Activated naive CD8-positive, alpha-beta T cell treated with anti-CD3 and anti-CD28 coated beads, Interleukin-2, amount 50 U/mL, for 24 hours (primary cell): ENCODE results near the gene ZCCHC14.
"Not testable (repeated sequence)": the region's sequence is repeated elsewhere in the genome, so short reads cannot be mapped to it uniquely, and the experiment has no call there.

Experiments
- ATAC-seq: fragments of 150-1000 bp; cut with Tn5 transposase; one replicate; pipeline ENCODE4 v1.10.0; 2021
- DNase-seq: peaks from one replicate; pipeline ENCODE4 v3.0.0; 2021
- H3K27ac Mint-ChIP-seq: one replicate; pipeline ENCODE4 v1.8.0; 2021; ENCODE audit warnings: mild to moderate bottlenecking, mixed read lengths
- H3K27me3 Mint-ChIP-seq: one replicate; pipeline ENCODE4 v1.8.0; 2021; ENCODE audit warnings: mixed read lengths
- H3K36me3 Mint-ChIP-seq: one replicate; pipeline ENCODE4 v1.8.0; 2021; ENCODE audit warnings: low read depth, mixed read lengths
- H3K4me1 Mint-ChIP-seq: one replicate; pipeline ENCODE4 v1.8.0; 2021; ENCODE audit warnings: mixed read lengths
- H3K4me3 Mint-ChIP-seq: one replicate; pipeline ENCODE4 v1.8.0; 2021; ENCODE audit warnings: mild to moderate bottlenecking, moderate library complexity, mixed read lengths
- H3K9me3 Mint-ChIP-seq: one replicate; pipeline ENCODE4 v1.8.0; 2021; ENCODE audit warnings: mixed read lengths

The ZCCHC14 gene

DNA sequence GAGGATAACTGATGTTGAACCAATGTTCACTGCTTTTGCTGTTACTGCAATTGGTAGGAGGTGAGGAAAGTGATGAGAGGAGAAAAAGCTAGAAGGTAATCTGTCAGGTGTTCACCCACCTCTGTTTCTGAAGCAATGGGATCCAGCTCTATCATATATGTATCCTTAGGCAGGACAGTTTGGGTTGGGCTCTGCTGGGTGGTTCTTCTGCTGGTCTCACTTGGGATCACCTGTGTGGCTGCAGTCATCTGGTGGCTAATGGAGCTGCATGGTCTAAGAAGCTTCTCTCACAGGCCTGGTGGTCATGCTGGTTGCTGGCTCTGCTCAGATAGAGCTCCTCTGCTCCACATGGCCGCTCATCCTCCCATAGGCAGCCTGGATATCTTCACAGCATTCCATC is 40.2 kb upstream of the ZCCHC14 start:
- H3K4me3 Mint-ChIP-seq, result no peak overlapping the region
- peaks cover 3% of the 10 kb centered on the region for H3K4me1 Mint-ChIP-seq
- no peak overlapping the region for H3K27ac Mint-ChIP-seq
- H3K36me3 Mint-ChIP-seq, result peaks cover 4% of the 10 kb centered on the region
- ATAC-seq (no peak), DNase-seq (no peak)
- peaks cover 28% of the 10 kb centered on the region for H3K27me3 Mint-ChIP-seq
- H3K9me3 Mint-ChIP-seq, result peaks cover 17% of the 10 kb centered on the region

- Mint-ChIP-seq H3K27me3 (peaks cover 18% of the 10 kb centered on the region), H3K9me3 (peaks cover 17% of the 10 kb centered on the region), H3K36me3 (peaks cover 4% of the 10 kb centered on the region), H3K4me3 (no peak overlapping the region), H3K4me1 (no peaks in the 10 kb centered on the region), H3K27ac (no peak overlapping the region)
- DNase-seq, result no peak
- ATAC-seq, result no peak
These were observed 38.6 kb upstream of the ZCCHC14 start for GRCh38 chr16:87531418-87531817.

- Mint-ChIP-seq H3K4me3 (no peak overlapping the region), H3K4me1 (no peaks in the 10 kb centered on the region), H3K27me3 (peaks cover 17% of the 10 kb centered on the region)
These were observed 36.1 kb upstream of the ZCCHC14 start for GRCh38 chr16:87528690-87529579.

GRCh38 chr16:87527055-87527724 is 34.4 kb upstream of the ZCCHC14 start:
- no peak overlapping the region for H3K4me3 Mint-ChIP-seq
- H3K27ac Mint-ChIP-seq, result no peak overlapping the region

More at GRCh38 chr16:87528690-87529579, 36.1 kb upstream of the ZCCHC14 start:
- no peak for ATAC-seq
- DNase-seq, result no peak
- peaks cover 17% of the 10 kb centered on the region for H3K9me3 Mint-ChIP-seq
- no peak overlapping the region for H3K27ac Mint-ChIP-seq
- peaks cover 4% of the 10 kb centered on the region for H3K36me3 Mint-ChIP-seq

GRCh38 chr16:87526238-87526947 is 33.6 kb upstream of the ZCCHC14 start:
- Mint-ChIP-seq H3K27me3 (peaks cover 11% of the 10 kb centered on the region), H3K27ac (no peak overlapping the region), H3K36me3 (peaks cover 4% of the 10 kb centered on the region), H3K4me3 (no peak overlapping the region), H3K4me1 (no peaks in the 10 kb centered on the region), H3K9me3 (peaks cover 7% of the 10 kb centered on the region)
- ATAC-seq (no peak), DNase-seq (no peak)

More at GRCh38 chr16:87527055-87527724, 34.4 kb upstream of the ZCCHC14 start:
- ATAC-seq (no peak), DNase-seq (no peak)
- Mint-ChIP-seq H3K27me3 (peaks cover 11% of the 10 kb centered on the region), H3K9me3 (peaks cover 7% of the 10 kb centered on the region), H3K36me3 (peaks cover 4% of the 10 kb centered on the region), H3K4me1 (no peaks in the 10 kb centered on the region)

DNA sequence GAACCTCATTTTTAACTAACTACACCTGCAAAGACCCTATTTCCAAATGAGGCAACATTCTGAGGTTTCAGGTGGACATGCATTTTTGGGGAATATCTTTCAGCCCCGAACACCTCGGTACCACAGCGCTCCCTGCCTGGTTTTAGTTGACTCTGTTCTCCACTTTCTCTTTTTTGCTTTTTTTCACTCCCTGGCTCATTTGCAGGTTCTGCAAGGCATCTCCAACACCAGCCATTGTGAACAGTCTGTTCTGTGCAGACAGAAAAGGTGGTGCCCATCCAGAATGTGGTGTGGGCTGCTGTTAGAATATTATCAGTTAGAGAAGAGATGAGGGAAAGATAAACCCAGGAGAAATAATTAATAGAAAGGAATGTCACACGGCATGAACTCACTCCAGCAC is 32.5 kb upstream of the ZCCHC14 start:
- peaks cover 4% of the 10 kb centered on the region for H3K36me3 Mint-ChIP-seq
- peaks cover 3% of the 10 kb centered on the region for H3K9me3 Mint-ChIP-seq
- DNase-seq (no peak), ATAC-seq (no peak)
- no peak overlapping the region for H3K4me3 Mint-ChIP-seq
- peaks cover 11% of the 10 kb centered on the region for H3K27me3 Mint-ChIP-seq
- no peak overlapping the region for H3K27ac Mint-ChIP-seq
- no peaks in the 10 kb centered on the region for H3K4me1 Mint-ChIP-seq

GRCh38 chr16:87524407-87524806 is 31.6 kb upstream of the ZCCHC14 start:
- peaks cover 9% of the 10 kb centered on the region for H3K27me3 Mint-ChIP-seq
- H3K36me3 Mint-ChIP-seq, result peaks cover under 1% of the 10 kb centered on the region
- H3K9me3 Mint-ChIP-seq, result no peaks in the 10 kb centered on the region
- DNase-seq (no peak), ATAC-seq (no peak)
- no peak overlapping the region for H3K4me3 Mint-ChIP-seq
- no peak overlapping the region for H3K27ac Mint-ChIP-seq
- no peaks in the 10 kb centered on the region for H3K4me1 Mint-ChIP-seq

DNA sequence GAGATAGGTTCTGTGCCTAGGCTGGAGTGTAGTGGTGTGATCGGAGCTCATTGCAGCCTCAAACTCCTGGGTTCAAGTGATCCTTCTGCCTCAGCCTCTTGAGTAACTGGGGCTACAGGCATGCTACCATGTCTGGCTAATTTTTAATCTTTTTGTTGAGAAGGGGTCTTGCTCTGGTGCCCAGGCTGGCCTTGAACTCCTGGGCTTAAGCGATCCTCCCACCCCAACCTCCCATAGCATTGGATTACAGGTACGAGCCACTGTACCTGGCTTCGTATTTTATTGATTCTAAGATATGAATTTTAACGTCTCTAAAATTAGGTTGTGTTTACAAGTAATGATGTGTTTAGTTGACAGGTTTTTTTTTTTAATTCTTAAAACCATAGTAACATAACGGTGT is 30.8 kb upstream of the ZCCHC14 start:
- not testable (repeated sequence) for H3K4me1 Mint-ChIP-seq, ATAC-seq, H3K9me3 Mint-ChIP-seq, H3K4me3 Mint-ChIP-seq, H3K36me3 Mint-ChIP-seq, DNase-seq, H3K27ac Mint-ChIP-seq
- peaks cover 15% of the 10 kb centered on the region for H3K27me3 Mint-ChIP-seq

GRCh38 chr16:87521764-87522163 is 28.9 kb upstream of the ZCCHC14 start:
- H3K4me1 Mint-ChIP-seq, H3K36me3 Mint-ChIP-seq, ATAC-seq, H3K4me3 Mint-ChIP-seq, H3K9me3 Mint-ChIP-seq, DNase-seq, H3K27ac Mint-ChIP-seq: not testable (repeated sequence)
- peaks cover 17% of the 10 kb centered on the region for H3K27me3 Mint-ChIP-seq

GRCh38 chr16:87519170-87519569 is 26.3 kb upstream of the ZCCHC14 start:
- H3K27me3 Mint-ChIP-seq, result peaks cover 11% of the 10 kb centered on the region
- not testable (repeated sequence) for H3K27ac Mint-ChIP-seq, ATAC-seq, H3K4me3 Mint-ChIP-seq, DNase-seq, H3K4me1 Mint-ChIP-seq, H3K9me3 Mint-ChIP-seq, H3K36me3 Mint-ChIP-seq

DNA sequence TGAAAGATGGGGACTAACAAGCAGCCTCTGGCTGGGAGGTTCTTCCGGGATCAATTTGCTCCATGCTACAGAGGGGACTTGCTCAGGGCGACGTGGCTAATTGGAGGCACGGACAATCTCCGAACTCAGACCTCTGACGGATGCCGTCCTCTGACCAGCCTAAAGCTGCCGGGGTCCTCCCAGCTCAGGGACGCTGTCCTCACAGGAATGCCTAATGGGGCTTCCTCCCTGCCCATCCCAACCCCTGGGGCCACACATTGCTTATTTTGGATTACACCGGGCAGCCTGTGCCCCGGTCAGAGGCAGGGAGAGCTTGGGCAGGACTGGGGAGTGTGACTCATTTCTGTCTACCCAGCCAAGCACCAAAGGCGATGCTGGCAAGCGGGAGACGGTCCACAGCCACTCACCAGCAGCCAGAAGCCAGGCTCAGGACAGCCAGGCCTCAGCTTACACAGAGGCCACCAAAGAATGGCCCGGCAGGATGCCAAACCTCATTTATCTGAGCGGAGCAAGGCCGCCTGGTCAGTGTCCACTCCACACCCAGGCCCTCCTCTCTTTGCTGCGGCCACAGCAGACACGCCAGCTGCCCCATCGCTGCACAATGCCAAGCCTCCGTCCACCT is 25.7 kb upstream of the ZCCHC14 start:
- not testable (repeated sequence) for DNase-seq, H3K4me1 Mint-ChIP-seq, H3K36me3 Mint-ChIP-seq, H3K4me3 Mint-ChIP-seq, ATAC-seq, H3K9me3 Mint-ChIP-seq, H3K27ac Mint-ChIP-seq
- H3K27me3 Mint-ChIP-seq, result peaks cover 11% of the 10 kb centered on the region

DNA sequence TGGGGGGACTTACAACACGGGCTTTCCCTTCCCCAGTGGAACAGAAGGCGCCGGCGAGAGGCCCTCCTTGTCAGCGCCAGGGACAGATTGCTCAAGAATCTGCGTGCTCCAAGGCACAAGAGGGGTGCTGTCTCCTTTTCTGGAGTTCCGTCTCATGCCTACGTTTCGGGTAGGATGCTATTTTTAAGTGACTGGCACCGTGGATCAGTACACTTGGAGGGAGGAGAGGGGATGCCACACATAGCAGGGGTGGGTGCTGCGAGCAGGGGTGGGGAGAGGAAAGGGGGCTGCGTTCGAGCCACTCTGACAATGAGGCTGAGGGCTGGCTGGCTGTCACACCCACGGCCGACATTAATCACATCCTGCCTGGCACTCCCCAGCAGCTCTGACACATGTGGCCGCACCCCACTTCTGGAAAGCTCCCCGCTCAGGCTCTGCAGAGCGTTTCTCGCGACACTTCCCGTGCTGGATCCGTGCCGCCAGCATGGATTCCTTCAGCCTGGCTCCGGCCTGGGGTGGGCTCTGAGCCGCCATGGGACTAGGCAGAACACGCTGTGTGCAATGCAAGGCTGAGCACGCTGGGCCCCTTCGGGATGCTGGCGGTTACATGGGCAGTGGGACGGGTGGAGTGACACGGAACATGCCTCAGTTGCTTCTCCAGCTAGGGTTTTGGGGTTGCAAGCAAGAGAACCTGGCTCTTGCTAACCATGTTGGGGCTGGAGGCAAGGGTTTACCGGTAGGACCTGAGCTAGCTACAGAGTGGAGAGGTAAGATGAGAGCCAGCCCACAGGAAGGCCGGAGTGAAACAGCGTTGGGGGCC is 25.0 kb upstream of the ZCCHC14 start:
- peak; percentile 63 for ATAC-seq
- not testable (repeated sequence) for DNase-seq, H3K9me3 Mint-ChIP-seq, H3K27ac Mint-ChIP-seq, H3K4me3 Mint-ChIP-seq, H3K36me3 Mint-ChIP-seq, H3K4me1 Mint-ChIP-seq
- peaks cover 11% of the 10 kb centered on the region for H3K27me3 Mint-ChIP-seq

DNA sequence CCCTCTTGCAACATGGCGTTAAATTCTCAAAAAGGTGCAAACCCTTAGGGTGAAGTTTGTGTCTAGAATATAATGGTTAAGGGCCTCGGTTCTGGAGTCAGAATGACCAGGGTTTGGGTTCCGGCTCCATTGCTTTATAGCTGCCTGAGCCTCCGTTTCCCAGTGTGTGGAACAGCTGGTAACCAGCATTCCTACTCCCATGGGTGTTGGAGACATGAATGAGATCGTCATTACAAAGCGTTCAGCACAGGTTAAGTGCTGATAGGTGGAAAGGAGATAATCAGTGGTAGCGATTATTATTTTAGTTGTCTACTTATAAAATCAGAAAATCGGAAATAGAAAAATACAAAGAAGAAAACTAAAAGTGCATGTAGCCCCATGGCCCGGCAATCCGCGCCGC is 23.5 kb upstream of the ZCCHC14 start:
- H3K27ac Mint-ChIP-seq, result no peak overlapping the region
- peaks cover 11% of the 10 kb centered on the region for H3K27me3 Mint-ChIP-seq
- H3K36me3 Mint-ChIP-seq, result no peaks in the 10 kb centered on the region
- no peak for DNase-seq
- peaks cover 3% of the 10 kb centered on the region for H3K4me1 Mint-ChIP-seq
- no peak for ATAC-seq
- H3K9me3 Mint-ChIP-seq, result no peaks in the 10 kb centered on the region
- H3K4me3 Mint-ChIP-seq, result no peak overlapping the region
